Subcutaneous abdominal adipose tissue (tissue), 5 donors: ENCODE measurements around the gene CALML3.
A peak's percentile ranks its signal among the peaks of the same experiment; 100 is the strongest.

Source experiments
- H3K27ac ChIP-seq: one replicate; pipeline ENCODE4 v1.7.0; 2013; ENCODE audit warnings: low read depth, mild to moderate bottlenecking, inconsistent platforms, low read length, moderate library complexity
- H3K27me3 ChIP-seq, 5 donors: one replicate each; pipeline ENCODE4 v1.7.0; 2013; ENCODE audit warnings: low read length in 5 of 5, inconsistent platforms in 1 of 5; ENCODE audit not compliant: control insufficient read depth in 5 of 5, insufficient read depth in 4 of 5
- H3K36me3 ChIP-seq, 5 donors: one replicate each; pipeline ENCODE4 v1.7.0; 2013; ENCODE audit warnings: low read length in 5 of 5; ENCODE audit not compliant: control insufficient read depth in 5 of 5, insufficient read depth in 5 of 5
- H3K4me1 ChIP-seq, 5 donors: one replicate each; pipeline ENCODE4 v1.7.0; 2013; ENCODE audit warnings: low read length in 5 of 5, mild to moderate bottlenecking in 3 of 5, moderate library complexity in 1 of 5; ENCODE audit not compliant: control insufficient read depth in 5 of 5, insufficient read depth in 5 of 5
- H3K4me3 ChIP-seq, 5 donors: one replicate each; pipeline ENCODE4 v1.7.0; 2013; ENCODE audit warnings: low read length in 5 of 5, low read depth in 1 of 5
- H3K9ac ChIP-seq, 5 donors: one replicate each; pipeline ENCODE4 v1.7.0; 2013; ENCODE audit warnings: low read length in 5 of 5, mild to moderate bottlenecking in 4 of 5, moderate library complexity in 3 of 5
- H3K9me3 ChIP-seq, 5 donors: one replicate each; pipeline ENCODE4 v1.7.0; 2013; ENCODE audit warnings: low read length in 5 of 5; ENCODE audit not compliant: control insufficient read depth in 5 of 5
- donor health status: healthy.
- donor health status: healthy.
- donor health status: healthy.
- donor health status: healthy.
- donor health status: healthy.

Gene CALML3

GRCh38 chr10:5542100-5542499 is 17.3 kb downstream of the CALML3 start:
- Histone ChIP-seq H3K36me3 (no peaks in the 10 kb centered on the region), H3K4me3 (no peak overlapping the region), H3K9me3 (peaks cover 0 to 8% (median 4%) of the 10 kb centered on the region in 5 donors), H3K27me3 (no peaks in the 10 kb centered on the region), H3K4me1 (peaks cover 0 to 19% (median 8%) of the 10 kb centered on the region in 5 donors), H3K27ac (no peak overlapping the region), H3K9ac (no peak overlapping the region)

GRCh38 chr10:5543623-5544022 is 18.9 kb downstream of the CALML3 start:
- no peaks in the 10 kb centered on the region for H3K27me3 ChIP-seq
- H3K9me3 ChIP-seq = peaks cover 0 to 8% (median 4%) of the 10 kb centered on the region in 5 donors
- H3K4me1 ChIP-seq = peaks cover 0 to 34% (median 23%) of the 10 kb centered on the region in 5 donors
- H3K4me3 ChIP-seq = no peak overlapping the region
- no peak overlapping the region for H3K9ac ChIP-seq
- no peak overlapping the region for H3K27ac ChIP-seq
- H3K36me3 ChIP-seq = no peaks in the 10 kb centered on the region

- Histone ChIP-seq H3K4me3 (no peak overlapping the region), H3K4me1 (peaks cover 0 to 40% (median 29%) of the 10 kb centered on the region in 5 donors), H3K9ac (no peak overlapping the region), H3K9me3 (peaks cover 0 to 8% (median 4%) of the 10 kb centered on the region in 5 donors), H3K27ac (no peak overlapping the region), H3K36me3 (no peaks in the 10 kb centered on the region), H3K27me3 (no peaks in the 10 kb centered on the region)
Measured at GRCh38 chr10:5544216-5544805, 19.6 kb downstream of the CALML3 start.

GRCh38 chr10:5545011-5545410 is 20.2 kb downstream of the CALML3 start:
- no peak overlapping the region for H3K27ac ChIP-seq
- H3K9me3 ChIP-seq = peaks cover 0 to 8% (median 4%) of the 10 kb centered on the region in 5 donors
- no peaks in the 10 kb centered on the region for H3K27me3 ChIP-seq
- no peak overlapping the region for H3K4me3 ChIP-seq
- H3K9ac ChIP-seq = no peak overlapping the region
- H3K4me1 ChIP-seq = peaks cover 0 to 40% (median 29%) of the 10 kb centered on the region in 5 donors
- H3K36me3 ChIP-seq = no peaks in the 10 kb centered on the region

GRCh38 chr10:5545426-5545777 is 20.6 kb downstream of the CALML3 start:
- no peak overlapping the region for H3K27ac ChIP-seq

GRCh38 chr10:5545778-5546710 is 21.3 kb downstream of the CALML3 start:
- H3K4me3 ChIP-seq = no peak overlapping the region
- peaks cover 0 to 6% (median 4%) of the 10 kb centered on the region in 5 donors for H3K9me3 ChIP-seq
- no peaks in the 10 kb centered on the region for H3K27me3 ChIP-seq
- peaks cover 0 to 42% (median 32%) of the 10 kb centered on the region in 5 donors for H3K4me1 ChIP-seq
- no peaks in the 10 kb centered on the region for H3K36me3 ChIP-seq
- H3K27ac ChIP-seq = no peak overlapping the region
- no peak overlapping the region for H3K9ac ChIP-seq

More at GRCh38 chr10:5545426-5545777, 20.6 kb downstream of the CALML3 start:
- H3K9ac ChIP-seq = no peak overlapping the region
- no peaks in the 10 kb centered on the region for H3K27me3 ChIP-seq
- no peaks in the 10 kb centered on the region for H3K36me3 ChIP-seq
- no peak overlapping the region for H3K4me3 ChIP-seq
- H3K9me3 ChIP-seq = peaks cover 0 to 7% (median 4%) of the 10 kb centered on the region in 5 donors
- peaks cover 0 to 40% (median 29%) of the 10 kb centered on the region in 5 donors for H3K4me1 ChIP-seq

GRCh38 chr10:5546891-5547680 is 22.3 kb downstream of the CALML3 start:
- H3K4me1 ChIP-seq = peaks cover 0 to 42% (median 32%) of the 10 kb centered on the region in 5 donors
- H3K27ac ChIP-seq = no peak overlapping the region
- H3K36me3 ChIP-seq = no peaks in the 10 kb centered on the region
- H3K4me3 ChIP-seq = peak overlapping the region in 4 of 5 donors; percentile 10 to 62 (median 52)
- peaks cover 0 to 4% (median 2%) of the 10 kb centered on the region in 5 donors for H3K9me3 ChIP-seq
- peak overlapping the region in 1 of 5 donors; percentile 53 for H3K9ac ChIP-seq
- H3K27me3 ChIP-seq = no peaks in the 10 kb centered on the region

GRCh38 chr10:5547681-5547930 is 22.8 kb downstream of the CALML3 start:
- H3K4me3 ChIP-seq = peak overlapping the region; percentile 46 to 62 (median 50)
- H3K27me3 ChIP-seq = no peaks in the 10 kb centered on the region
- H3K27ac ChIP-seq = peak overlapping the region; percentile 10
- peaks cover 0 to 42% (median 32%) of the 10 kb centered on the region in 5 donors for H3K4me1 ChIP-seq
- peak overlapping the region in 3 of 5 donors; percentile 28 to 53 (median 32) for H3K9ac ChIP-seq
- H3K36me3 ChIP-seq = no peaks in the 10 kb centered on the region
- H3K9me3 ChIP-seq = peaks cover 0 to 4% (median under 1%) of the 10 kb centered on the region in 5 donors

- Histone ChIP-seq H3K27me3 (no peaks in the 10 kb centered on the region), H3K9me3 (no peaks in the 10 kb centered on the region), H3K9ac (peak overlapping the region in 3 of 5 donors; percentile 28 to 53 (median 32)), H3K36me3 (no peaks in the 10 kb centered on the region), H3K27ac (peak overlapping the region; percentile 10), H3K4me3 (peak overlapping the region; percentile 46 to 62 (median 50)), H3K4me1 (peaks cover 0 to 42% (median 32%) of the 10 kb centered on the region in 5 donors)
Measured at GRCh38 chr10:5547931-5548660, 23.3 kb downstream of the CALML3 start.
